ENCODE measurements around the gene TM9SF4. TPM values are rescaled to one million over a fixed set of nuclear protein-coding genes. Genes with fewer than 3 reads are reported as not detected.

TM9SF4 gene
- polyA plus RNA-seq, 3 donors, result 49.7 to 78.5 (median 78.3) TPM

GRCh38 chr20:32155017-32155981 lies 45.8 kb downstream of the TM9SF4 start:
- H3K27ac Mint-ChIP-seq, result peak overlapping the region; percentile 94 to 99 (median 98)
- DNase-seq, result peak; percentile 98 to 100 (median 99)

More at GRCh38 chr20:32155017-32155981, 45.8 kb downstream of the TM9SF4 start:
- H3K27me3 Mint-ChIP-seq (ENCODE audit: low read depth in 3 of 3), result peaks cover 0 to 2% (median 0%) of the 10 kb centered on the region in 3 donors
- intact Hi-C loops (cut with micrococcal nuclease), result loop anchor here (1.0 to 5.0 kb wide), 3 partner anchors 42 to 50 kb away; no protein-coding TSS in a partner anchor
- peaks cover 0 to 2% (median 0%) of the 10 kb centered on the region in 7 donors for H3K9me3 Mint-ChIP-seq
- peaks cover 52% of the 10 kb centered on the region for H3K4me1 Mint-ChIP-seq
- H3K4me3 Mint-ChIP-seq, result peak overlapping the region; percentile 70 to 87
- Histone ChIP-seq H3K9ac (ENCODE audit: insufficient read depth, low read length, poor library complexity, severe bottlenecking) (peak overlapping the region; percentile 27), H3K4me3 (replicated peaks in 1 of 3; ENCODE audit: low read depth in 2 of 3, low read length in 3 of 3) (peak overlapping the region in 1 of 3 experiments; percentile 41), H3K9me3 (replicated peaks in 1 of 2; ENCODE audit: control insufficient read depth in 1 of 2, insufficient read depth in 1 of 2, low read length in 2 of 2) (no peaks in the 10 kb centered on the region), H4K20me1 (ENCODE audit: insufficient read depth, low read length) (no peaks in the 10 kb centered on the region), H3K27me3 (ENCODE audit: control insufficient read depth in 2 of 2, insufficient read depth in 2 of 2, low read length in 2 of 2) (no peaks in the 10 kb centered on the region), H3K36me3 (replicated peaks in 1 of 2; ENCODE audit: control insufficient read depth in 1 of 2, insufficient read depth in 2 of 2, low read length in 2 of 2) (peaks cover 68 to 78% of the 10 kb centered on the region in 2 donors), H3K79me2 (ENCODE audit: insufficient read depth, low read length) (peaks cover 3% of the 10 kb centered on the region), H3K4me2 (replicated peaks; ENCODE audit: extremely low read depth, low read length, poor library complexity, severe bottlenecking) (peak overlapping the region; percentile 64), H3K27ac (ENCODE audit: low read depth in 1 of 2, low read length in 2 of 2) (peak overlapping the region; percentile 79 to 85), H2AFZ (ENCODE audit: insufficient read depth, low read depth, low read length, poor library complexity, severe bottlenecking) (no peak overlapping the region), H3K4me1 (ENCODE audit: control insufficient read depth in 1 of 2, insufficient read depth in 2 of 2, low read length in 2 of 2) (peaks cover 21 to 49% of the 10 kb centered on the region in 2 donors)
- H3K36me3 Mint-ChIP-seq, result peaks cover 75 to 91% of the 10 kb centered on the region in 2 donors
- TF ChIP-seq CTCF (IDR thresholded peaks at IDR 0.05), result peak; percentile 20
- 9% methylated on average over 9 of the region's 11 CpGs for WGBS (ENCODE audit: insufficient coverage)
